ENCODE results near the gene SMURF2. TPM values are rescaled to one million over a fixed set of nuclear protein-coding genes. Genes with fewer than 3 reads are reported as not detected.

SMURF2 gene
- total and polyA plus RNA-seq, 4 donors, result 9.9 to 85.6 (median 22.5) TPM

GRCh38 chr17:64596439-64596838 lies 65.7 kb downstream of the SMURF2 start:
- TF ChIP-seq CTCF (IDR thresholded peaks at IDR 0.05; ENCODE audit: control extremely low read depth, extremely low read depth), result no peak
- peaks cover 0 to 19% (median 5%) of the 10 kb centered on the region in 4 donors for H3K36me3 ChIP-seq (ENCODE audit: control insufficient read depth in 4 of 4, insufficient read depth in 4 of 4, low read length in 4 of 4)
- no peak overlapping the region for H3K27ac ChIP-seq (ENCODE audit: low read depth in 1 of 2, low read length in 1 of 2)
- H3K9me3 ChIP-seq (ENCODE audit: control insufficient read depth in 4 of 4, insufficient read depth in 3 of 4, low read length in 3 of 4), result no peaks in the 10 kb centered on the region
- DNase-seq (no peak), ATAC-seq (ENCODE audit: insufficient read depth, low FRiP score) (no peak)
- WGBS, 2 donors, result 26 to 50% methylated on average over 2 of the region's 2 CpGs
- H3K4me3 ChIP-seq, result no peak overlapping the region
- H3K27me3 ChIP-seq (ENCODE audit: control insufficient read depth in 3 of 3, insufficient read depth in 3 of 3, low read length in 2 of 3), result no peaks in the 10 kb centered on the region
- H3K4me1 ChIP-seq (ENCODE audit: control insufficient read depth in 5 of 5, insufficient read depth in 5 of 5, low read length in 5 of 5), result no peaks in the 10 kb centered on the region
- H3K9ac ChIP-seq (ENCODE audit: insufficient read depth in 1 of 2, low read length in 2 of 2), result no peak overlapping the region

DNA sequence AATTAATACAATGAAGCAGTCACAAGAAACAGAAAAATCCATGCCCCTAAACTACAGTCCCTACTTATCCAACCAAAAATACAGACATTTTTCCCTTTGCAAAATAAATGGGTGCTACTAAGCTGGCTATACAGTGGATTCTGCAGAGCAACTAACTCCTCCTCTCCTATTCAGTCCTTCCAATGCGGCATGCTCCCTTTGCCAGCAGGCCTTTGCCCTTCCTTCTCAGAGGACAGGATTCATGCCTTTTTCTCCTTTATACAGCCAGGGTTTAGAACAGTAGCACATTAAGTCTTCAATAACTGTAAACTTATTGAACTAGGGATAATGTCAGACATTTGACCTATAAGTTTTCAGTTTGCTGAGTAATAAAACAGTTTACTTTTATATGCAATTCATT lies 70.2 kb downstream of the SMURF2 start:
- H3K36me3 ChIP-seq (ENCODE audit: control insufficient read depth in 4 of 4, insufficient read depth in 4 of 4, low read length in 4 of 4), result peaks cover 0 to 18% (median 5%) of the 10 kb centered on the region in 4 donors
- 96 to 100% methylated on average over 1 of the region's 1 CpG for WGBS, 2 donors
- H3K4me3 ChIP-seq, result no peak overlapping the region

GRCh38 chr17:64585146-64585545 lies 77.0 kb downstream of the SMURF2 start:
- H3K4me3 ChIP-seq, result no peak overlapping the region
- no peak for ATAC-seq (ENCODE audit: insufficient read depth, low FRiP score)
- H3K27me3 ChIP-seq (ENCODE audit: control insufficient read depth in 3 of 3, insufficient read depth in 3 of 3, low read length in 2 of 3), result no peaks in the 10 kb centered on the region
- H3K9me3 ChIP-seq (ENCODE audit: control insufficient read depth in 4 of 4, insufficient read depth in 3 of 4, low read length in 3 of 4), result no peaks in the 10 kb centered on the region
- TF ChIP-seq CTCF (IDR thresholded peaks at IDR 0.05; ENCODE audit: control extremely low read depth, extremely low read depth), result no peak
- no peak for DNase-seq
- H3K4me1 ChIP-seq (ENCODE audit: control insufficient read depth in 5 of 5, insufficient read depth in 5 of 5, low read length in 5 of 5), result no peaks in the 10 kb centered on the region
- no peak overlapping the region for H3K27ac ChIP-seq (ENCODE audit: low read depth in 1 of 2, low read length in 1 of 2)
- peaks cover 8 to 22% (median 17%) of the 10 kb centered on the region in 4 donors for H3K36me3 ChIP-seq (ENCODE audit: control insufficient read depth in 4 of 4, insufficient read depth in 4 of 4, low read length in 4 of 4)
- H3K9ac ChIP-seq (ENCODE audit: insufficient read depth in 1 of 2, low read length in 2 of 2), result no peak overlapping the region
- WGBS, 2 donors, result 96 to 97% methylated on average over 2 of the region's 2 CpGs

More for the DNA sequence above, 70.2 kb downstream of the SMURF2 start:
- no peak for TF ChIP-seq CTCF (IDR thresholded peaks at IDR 0.05; ENCODE audit: control extremely low read depth, extremely low read depth)
- DNase-seq (no peak), ATAC-seq (ENCODE audit: insufficient read depth, low FRiP score) (no peak)
- no peak overlapping the region for H3K9ac ChIP-seq (ENCODE audit: insufficient read depth in 1 of 2, low read length in 2 of 2)
- no peaks in the 10 kb centered on the region for H3K4me1 ChIP-seq (ENCODE audit: control insufficient read depth in 5 of 5, insufficient read depth in 5 of 5, low read length in 5 of 5)
- no peaks in the 10 kb centered on the region for H3K9me3 ChIP-seq (ENCODE audit: control insufficient read depth in 4 of 4, insufficient read depth in 3 of 4, low read length in 3 of 4)
- H3K27ac ChIP-seq (ENCODE audit: low read depth in 1 of 2, low read length in 1 of 2), result no peak overlapping the region
- H3K27me3 ChIP-seq (ENCODE audit: control insufficient read depth in 3 of 3, insufficient read depth in 3 of 3, low read length in 2 of 3), result no peaks in the 10 kb centered on the region

DNA sequence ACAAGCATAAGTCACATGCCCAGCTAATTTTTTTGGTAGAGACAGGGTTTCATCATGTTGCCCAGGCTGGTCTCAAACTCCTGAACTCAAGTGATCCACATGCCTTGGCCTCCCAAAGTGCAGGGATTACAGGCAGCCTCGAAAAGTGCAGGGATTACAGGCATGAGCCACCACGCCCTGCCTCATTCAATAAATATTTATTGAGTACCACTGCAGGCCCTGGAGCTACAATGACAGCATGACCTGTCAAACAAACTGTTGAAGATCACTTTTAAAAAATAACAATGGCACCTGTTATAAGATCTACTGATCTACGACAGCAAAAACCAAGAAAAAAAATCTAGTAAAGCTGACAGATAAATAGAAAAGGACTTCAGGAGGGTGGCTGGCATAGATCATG lies 79.1 kb downstream of the SMURF2 start:
- H3K9ac ChIP-seq (ENCODE audit: insufficient read depth in 1 of 2, low read length in 2 of 2), result no peak overlapping the region
- no peak for ATAC-seq (ENCODE audit: insufficient read depth, low FRiP score)
- H3K36me3 ChIP-seq (ENCODE audit: control insufficient read depth in 4 of 4, insufficient read depth in 4 of 4, low read length in 4 of 4), result peaks cover 8 to 29% (median 19%) of the 10 kb centered on the region in 4 donors
- 72 to 89% methylated on average over 3 of the region's 3 CpGs for WGBS, 2 donors
- no peak overlapping the region for H3K4me3 ChIP-seq
- H3K4me1 ChIP-seq (ENCODE audit: control insufficient read depth in 5 of 5, insufficient read depth in 5 of 5, low read length in 5 of 5), result no peaks in the 10 kb centered on the region
- no peak for DNase-seq
- H3K9me3 ChIP-seq (ENCODE audit: control insufficient read depth in 4 of 4, insufficient read depth in 3 of 4, low read length in 3 of 4), result no peaks in the 10 kb centered on the region
- no peak for TF ChIP-seq CTCF (IDR thresholded peaks at IDR 0.05; ENCODE audit: control extremely low read depth, extremely low read depth)
- no peaks in the 10 kb centered on the region for H3K27me3 ChIP-seq (ENCODE audit: control insufficient read depth in 3 of 3, insufficient read depth in 3 of 3, low read length in 2 of 3)
- no peak overlapping the region for H3K27ac ChIP-seq (ENCODE audit: low read depth in 1 of 2, low read length in 1 of 2)

All from lung (tissue), 12 donors.